ENCODE data around the gene CHAF1B. TPM values are rescaled to one million over a fixed set of nuclear protein-coding genes. Genes with fewer than 3 reads are reported as not detected.

Gene CHAF1B
- total RNA-seq, 4 donors from 2014 or later: 0.37 to 2.0 (median 0.73) TPM

GRCh38 chr21:36464590-36464989 is 79.4 kb downstream of the CHAF1B start:
- Histone ChIP-seq H3K27me3 (peaks cover 4% of the 10 kb centered on the region), H3K9me3 (no peaks in the 10 kb centered on the region), H3K36me3 (no peaks in the 10 kb centered on the region), H3K4me1 (peaks cover 0 to 2% (median 0%) of the 10 kb centered on the region in 4 donors), H3K4me3 (no peak overlapping the region), H3K27ac (no peak overlapping the region)
- in situ Hi-C loops (cut with MboI; ENCODE audit: low pct_ligation_motif_present in 1 of 4, low pct_unique_long_range_greater_than_20kb in 1 of 4, low sequenced_read_pairs in 3 of 4): no loop called here
- TF ChIP-seq POLR2AphosphoS5 (IDR thresholded peaks at IDR 0.05): no peak
- TF ChIP-seq CTCF (IDR thresholded peaks at IDR 0.05): no peak
- no peak for TF ChIP-seq POLR2A (IDR thresholded peaks at IDR 0.05)
- TF ChIP-seq EP300 (IDR thresholded peaks at IDR 0.05; ENCODE audit: low read depth): no peak
- intact Hi-C loops (cut with DNase I; ENCODE audit: low total_unique reads): no loop called here
- WGBS, 2 donors (ENCODE audit: low coverage in 1 of 2): 88% methylated on average over 3 of the region's 3 CpGs; no CpG with 5 or more reads in 1 of the 2 donors
- DNase-seq: no peak

- peaks cover 4% of the 10 kb centered on the region for H3K27me3 ChIP-seq
- in situ Hi-C loops (cut with MboI; ENCODE audit: low pct_ligation_motif_present in 1 of 4, low pct_unique_long_range_greater_than_20kb in 1 of 4, low sequenced_read_pairs in 3 of 4) (no loop called here), intact Hi-C loops (cut with DNase I; ENCODE audit: low total_unique reads) (no loop called here)
- DNase-seq: no peak
- H3K4me1 ChIP-seq: peaks cover 0 to 2% (median 0%) of the 10 kb centered on the region in 4 donors
- H3K27ac ChIP-seq: no peak overlapping the region
- H3K9me3 ChIP-seq: no peaks in the 10 kb centered on the region
- H3K36me3 ChIP-seq: no peaks in the 10 kb centered on the region
- H3K4me3 ChIP-seq: no peak overlapping the region
- TF ChIP-seq POLR2A (IDR thresholded peaks at IDR 0.05) (no peak), CTCF (IDR thresholded peaks at IDR 0.05) (no peak), EP300 (IDR thresholded peaks at IDR 0.05; ENCODE audit: low read depth) (no peak), POLR2AphosphoS5 (IDR thresholded peaks at IDR 0.05) (no peak)
- WGBS, 2 donors (ENCODE audit: low coverage in 1 of 2): 54 to 83% methylated on average over 3 to 8 of the region's 8 CpGs
These were observed 80.3 kb downstream of the CHAF1B start for GRCh38 chr21:36465478-36465877.

DNA sequence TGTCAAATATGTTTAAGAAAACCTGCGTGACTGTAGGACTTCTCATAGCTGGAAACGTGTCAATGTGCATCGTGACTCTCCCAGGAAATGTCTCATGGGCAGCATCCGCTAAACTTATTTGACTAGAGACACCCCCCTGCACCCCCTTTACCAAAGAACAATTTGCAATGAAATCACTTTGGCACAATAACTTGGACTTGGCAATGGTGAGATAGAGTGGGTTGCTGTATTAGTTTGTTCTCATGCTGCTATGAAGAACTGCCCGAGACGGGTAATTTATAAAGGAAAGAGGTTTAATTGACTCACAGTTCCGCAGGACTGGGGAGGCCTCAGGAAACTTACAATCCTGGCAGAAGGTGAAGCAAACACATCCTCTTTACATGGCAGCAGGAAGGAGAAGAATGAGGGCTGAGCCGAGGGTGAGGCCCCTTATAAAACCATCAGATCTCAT is 80.9 kb downstream of the CHAF1B start:
- in situ Hi-C loops (cut with MboI; ENCODE audit: low pct_ligation_motif_present in 1 of 4, low pct_unique_long_range_greater_than_20kb in 1 of 4, low sequenced_read_pairs in 3 of 4): no loop called here
- Histone ChIP-seq H3K27ac (no peak overlapping the region), H3K4me3 (no peak overlapping the region), H3K36me3 (no peaks in the 10 kb centered on the region), H3K4me1 (peaks cover 0 to 2% (median under 1%) of the 10 kb centered on the region in 4 donors), H3K9me3 (no peaks in the 10 kb centered on the region), H3K27me3 (peaks cover 4% of the 10 kb centered on the region)
- WGBS, 2 donors (ENCODE audit: low coverage in 1 of 2): 78 to 84% methylated on average over 3 to 8 of the region's 8 CpGs
- intact Hi-C loops (cut with DNase I; ENCODE audit: low total_unique reads): no loop called here
- no peak for DNase-seq
- TF ChIP-seq POLR2A (IDR thresholded peaks at IDR 0.05): no peak
- no peak for TF ChIP-seq POLR2AphosphoS5 (IDR thresholded peaks at IDR 0.05)
- no peak for TF ChIP-seq EP300 (IDR thresholded peaks at IDR 0.05; ENCODE audit: low read depth)
- TF ChIP-seq CTCF (IDR thresholded peaks at IDR 0.05): no peak

Small RNAs within 50 kb of the gene (small RNA-seq; reads per million reads assigned to genes)
- 0 reads per million in 4 donors for gene ATP5MFP1

Other genes starting within 250 kb of the CHAF1B start
- 10 to 100 TPM; 49.4 to 74.4 (median 61.0) TPM for gene DOP1B, start 228.6 kb upstream of the CHAF1B start, total RNA-seq
- gene MORC3, start 65.2 kb upstream of the CHAF1B start, total RNA-seq: 100 to 1,000 TPM in 1 of 4 donors, 10 to 100 TPM in 3; 33.7 to 127 (median 56.8) TPM
- gene CLDN14, start 94.7 kb downstream of the CHAF1B start, total RNA-seq: not detected

All from transverse colon (tissue), 4 donors.